Adipose tissue (tissue), 3 donors: ENCODE results near the gene EHBP1. TPM values are rescaled to one million over a fixed set of nuclear protein-coding genes. Genes with fewer than 3 reads are reported as not detected.

ENCODE experiments used
- H3K27ac ChIP-seq: one replicate; pipeline ENCODE4 v1.5.1; 2013; ENCODE audit warnings: low read depth, low read length
- WGBS, 3 donors: extraction: QIAGEN DNeasy Blood & Tissue Kit; methylation state at CpG; one replicate each; pipeline ENCODE4 v1.1.7; 2013; 5-methylcytosine and 5-hydroxymethylcytosine counted together
- polyA plus RNA-seq, 3 donors: library from polyadenylated mRNA; stranded (reverse); fragments of 200-250 nt; gene quantifications; one replicate each; pipeline ENCODE4 v1.2.3, GENCODE V29; 2013
- donor health status: healthy with polysubstance abuse.
- donor health status: Bipolar disorder and iron deficiency.
- donor health status: healthy.

EHBP1 gene
- polyA plus RNA-seq, 3 donors: 11.7 to 59.5 (median 33.7) TPM

DNA sequence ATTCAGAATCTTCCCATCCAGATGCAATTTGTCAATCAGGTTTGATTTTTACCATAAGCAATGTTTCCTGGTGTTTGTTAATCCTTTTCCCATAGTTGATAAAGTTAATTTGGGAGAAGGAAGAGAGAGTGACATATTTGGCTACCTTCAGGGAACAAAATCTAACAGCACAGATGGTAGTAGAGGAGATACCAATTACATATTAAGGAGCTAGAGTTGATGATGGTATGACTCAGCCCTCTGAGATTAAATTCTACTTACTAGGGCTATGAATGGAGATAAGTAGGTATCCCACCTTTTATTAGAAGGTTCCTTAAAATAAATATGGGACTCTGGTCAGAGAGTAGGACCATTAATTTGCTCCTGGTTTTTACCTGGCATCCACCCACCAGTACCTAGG is 139.7 kb downstream of the EHBP1 start:
- no peak overlapping the region for H3K27ac ChIP-seq

DNA sequence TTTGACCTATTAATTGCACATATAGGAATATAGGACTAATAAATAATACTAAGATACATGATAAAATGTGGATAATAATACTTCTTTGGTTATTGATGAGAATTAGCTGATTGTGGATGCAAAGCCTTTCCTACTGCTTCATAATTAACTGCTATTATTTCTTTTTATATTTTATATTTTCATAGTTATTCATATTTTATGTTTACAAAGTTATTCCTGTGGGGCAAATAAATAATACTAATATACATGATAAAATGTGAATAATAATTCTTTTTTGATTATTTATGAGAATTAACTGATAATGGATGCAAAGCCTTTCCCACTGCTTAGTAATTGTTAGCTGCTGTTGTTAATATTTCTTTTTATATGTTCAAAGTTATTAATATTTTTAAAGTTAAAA is 146.7 kb downstream of the EHBP1 start:
- H3K27ac ChIP-seq: no peak overlapping the region

DNA sequence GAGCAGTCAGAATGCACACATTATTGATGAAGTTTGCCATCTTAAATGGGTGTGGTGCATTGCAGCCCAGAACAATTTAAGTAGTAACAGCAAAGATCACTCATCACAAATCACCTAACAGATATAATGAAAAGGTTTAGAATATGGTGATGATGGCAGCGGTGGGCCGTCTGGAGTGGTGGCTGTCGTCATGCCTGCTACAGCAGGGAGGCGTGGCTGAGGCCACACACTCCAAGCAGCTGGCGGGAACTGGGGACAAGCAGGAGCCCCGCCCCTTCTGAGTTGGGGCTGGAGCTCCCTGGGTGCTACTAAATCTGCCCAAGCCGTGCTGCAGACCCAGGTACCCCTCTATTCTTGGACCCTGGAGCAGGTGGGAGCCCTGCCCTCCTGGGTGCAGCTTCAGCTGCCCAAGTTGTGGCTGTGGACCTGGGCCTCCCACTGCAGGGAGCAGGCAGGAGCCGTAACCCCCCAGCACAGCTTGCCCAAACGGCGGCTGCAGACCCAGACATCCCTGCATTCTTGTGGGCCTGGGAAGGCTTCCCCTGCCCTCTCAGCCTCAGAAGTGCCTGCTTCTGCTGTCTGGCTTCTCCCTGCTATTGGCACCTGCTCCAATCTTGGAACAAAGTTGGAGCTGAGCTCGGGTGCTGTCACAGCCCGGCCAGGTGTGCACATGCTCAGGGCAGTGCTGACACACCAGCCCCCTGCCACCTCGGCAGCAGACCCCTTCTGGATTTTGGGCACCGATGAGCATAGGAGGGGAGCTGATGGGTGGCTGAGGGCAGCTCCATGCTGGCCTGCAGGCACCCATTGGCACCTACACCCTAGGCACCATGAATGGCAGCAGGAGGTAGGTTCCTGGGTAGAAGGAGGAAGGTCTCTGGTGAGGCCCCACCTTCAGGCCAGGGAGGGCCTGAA is 149.3 kb downstream of the EHBP1 start:
- WGBS, 3 donors: 96 to 98% (median 97%) methylated on average over 14 of the region's 14 CpGs
- no peak overlapping the region for H3K27ac ChIP-seq

- no peak overlapping the region for H3K27ac ChIP-seq
- 95 to 96% (median 95%) methylated on average over 6 of the region's 6 CpGs for WGBS, 3 donors
Observed at GRCh38 chr2:62856228-62857040, 150.9 kb downstream of the EHBP1 start.

- H3K27ac ChIP-seq: no peak overlapping the region
- 70 to 96% (median 87%) methylated on average over 6 of the region's 6 CpGs for WGBS, 3 donors
Observed at GRCh38 chr2:62857139-62857931, 151.8 kb downstream of the EHBP1 start.

DNA sequence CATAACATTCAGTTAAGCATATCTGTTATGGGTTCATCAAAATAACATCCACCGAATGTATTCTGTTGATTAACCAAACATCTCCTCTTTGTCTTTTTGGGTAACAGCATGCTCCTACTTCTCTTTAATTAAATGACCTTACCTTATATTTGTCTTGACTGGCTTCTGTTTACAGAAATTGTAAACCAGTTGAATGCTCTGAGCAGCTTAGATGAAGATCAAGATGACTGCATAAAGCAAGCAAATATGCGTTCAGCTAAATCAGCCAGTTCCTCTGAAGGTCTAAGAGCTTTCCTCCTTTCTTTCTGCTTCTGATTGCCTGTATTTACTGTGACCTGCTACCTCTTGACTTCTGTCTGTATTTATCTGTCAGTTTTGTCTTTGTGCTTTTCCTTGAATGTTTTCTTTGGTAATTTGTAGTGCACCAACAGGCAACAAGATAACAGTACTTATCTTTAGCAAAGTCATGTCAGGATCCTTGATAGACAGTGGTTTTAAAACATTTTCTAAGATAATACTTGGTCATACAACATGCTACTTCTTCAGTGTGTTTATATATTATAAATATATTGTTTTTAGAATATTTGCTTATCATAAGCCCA is 152.8 kb downstream of the EHBP1 start:
- no peak overlapping the region for H3K27ac ChIP-seq
- WGBS, 3 donors: 80 to 97% (median 88%) methylated on average over 2 of the region's 2 CpGs

DNA sequence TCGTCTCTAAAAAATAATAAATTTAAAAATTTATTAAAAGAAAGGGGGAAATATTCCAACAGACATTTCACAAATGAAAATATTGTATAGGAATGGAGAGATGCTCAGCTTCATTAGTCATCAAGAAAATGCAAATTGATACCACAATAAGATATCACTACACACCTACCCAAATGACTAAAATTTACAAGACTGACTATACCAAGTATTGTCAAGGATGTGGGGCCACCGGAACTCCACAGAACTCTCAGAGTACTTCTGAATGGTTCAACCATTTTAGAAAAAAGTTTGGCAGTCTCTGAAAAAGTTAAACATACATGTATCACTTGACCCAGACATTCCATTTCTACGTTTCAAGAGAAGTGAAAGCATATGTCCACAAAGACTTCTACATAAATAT is 163.4 kb downstream of the EHBP1 start:
- WGBS, 3 donors: 86 to 94% (median 91%) methylated on average over 3 of the region's 3 CpGs
- no peak overlapping the region for H3K27ac ChIP-seq

- no peak overlapping the region for H3K27ac ChIP-seq
- 86 to 98% (median 96%) methylated on average over 1 of the region's 1 CpG for WGBS, 3 donors
Observed at GRCh38 chr2:62870966-62871365, 165.5 kb downstream of the EHBP1 start.

- H3K27ac ChIP-seq: no peak overlapping the region
- 97 to 100% (median 97%) methylated on average over 1 of the region's 1 CpG for WGBS, 3 donors
Observed at GRCh38 chr2:62871506-62871905, 166.0 kb downstream of the EHBP1 start.

DNA sequence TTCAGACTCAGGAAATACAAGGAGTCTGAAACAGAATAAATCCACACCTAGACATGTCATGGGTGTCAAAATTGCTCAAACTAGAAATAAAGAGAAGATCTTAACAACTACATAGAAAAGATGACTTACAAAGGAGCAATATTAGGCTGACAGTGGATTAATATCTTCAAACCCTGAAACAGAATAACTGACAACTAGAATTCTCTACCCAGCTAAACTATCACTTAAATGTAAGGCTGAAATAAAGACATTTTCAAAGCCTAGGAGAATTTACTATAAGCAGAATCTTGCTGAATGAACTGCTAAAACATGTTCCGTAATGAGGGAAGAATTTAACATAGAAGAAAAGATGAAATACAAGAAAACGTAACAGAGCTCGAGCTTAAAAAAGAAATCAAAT is 168.1 kb downstream of the EHBP1 start:
- no peak overlapping the region for H3K27ac ChIP-seq
- WGBS, 3 donors: 96 to 99% (median 98%) methylated on average over 3 of the region's 3 CpGs

DNA sequence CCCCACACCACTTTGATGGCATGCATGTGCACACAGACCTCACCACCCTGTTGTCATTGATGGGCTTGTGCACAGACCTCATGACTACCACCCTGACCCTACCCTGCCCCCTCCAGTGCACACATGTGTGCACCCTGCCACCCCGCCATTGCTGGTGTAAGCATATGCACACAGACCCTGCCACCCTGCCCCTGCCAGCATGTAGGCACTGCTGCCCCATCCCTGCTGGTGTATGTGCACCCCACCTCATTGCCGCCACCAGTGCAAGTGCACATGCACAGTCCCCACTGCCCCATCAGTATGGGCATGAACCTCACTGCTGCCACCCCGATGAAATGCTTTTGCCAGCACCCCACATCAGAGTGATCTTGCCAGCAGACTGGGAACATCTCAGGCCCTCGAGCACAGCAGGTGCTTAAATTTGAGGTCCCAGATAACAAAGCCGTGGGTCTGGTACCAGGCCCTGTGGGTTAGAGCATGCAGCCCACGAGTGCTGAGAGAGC is 169.4 kb downstream of the EHBP1 start:
- 97 to 99% (median 98%) methylated on average over 6 of the region's 6 CpGs for WGBS, 3 donors
- H3K27ac ChIP-seq: no peak overlapping the region

DNA sequence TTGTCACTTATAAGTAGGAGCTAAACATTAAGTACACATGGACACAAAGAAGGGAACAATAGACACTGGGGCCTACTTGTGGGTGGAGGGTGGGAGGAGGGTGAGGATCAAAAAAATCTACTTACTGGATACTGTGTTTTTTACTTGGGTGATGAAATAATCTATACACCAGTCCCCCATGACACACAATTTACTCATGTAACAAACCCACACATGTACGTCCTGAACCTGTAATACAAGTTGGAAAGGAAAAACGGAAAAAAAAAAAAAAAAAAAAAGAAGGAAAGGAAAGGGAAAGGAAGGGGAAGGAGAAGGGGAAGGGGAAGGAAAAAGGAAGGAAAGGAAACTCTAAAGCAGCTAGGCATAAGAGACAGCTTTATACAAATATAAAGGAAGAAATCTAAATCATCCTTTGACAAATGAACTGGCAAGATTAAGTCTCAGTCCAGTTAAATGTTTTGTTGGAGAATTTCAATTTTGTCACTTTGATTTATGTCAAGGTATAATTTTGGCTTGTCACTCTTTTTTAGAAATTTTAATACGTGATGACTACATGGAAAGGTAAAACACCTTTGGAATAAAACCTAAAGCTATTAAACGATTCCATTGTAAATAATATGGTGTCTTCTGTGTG is 175.8 kb downstream of the EHBP1 start:
- H3K27ac ChIP-seq: no peak overlapping the region
- WGBS, 3 donors: 82 to 95% (median 92%) methylated on average over 4 of the region's 4 CpGs

- H3K27ac ChIP-seq: no peak overlapping the region
- WGBS, 3 donors: 96 to 98% (median 97%) methylated on average over 7 of the region's 7 CpGs
Observed at GRCh38 chr2:62883629-62884028, 178.1 kb downstream of the EHBP1 start.

GRCh38 chr2:62884086-62884485 is 178.6 kb downstream of the EHBP1 start:
- WGBS, 3 donors: 82 to 94% (median 94%) methylated on average over 2 of the region's 2 CpGs
- H3K27ac ChIP-seq: no peak overlapping the region

DNA sequence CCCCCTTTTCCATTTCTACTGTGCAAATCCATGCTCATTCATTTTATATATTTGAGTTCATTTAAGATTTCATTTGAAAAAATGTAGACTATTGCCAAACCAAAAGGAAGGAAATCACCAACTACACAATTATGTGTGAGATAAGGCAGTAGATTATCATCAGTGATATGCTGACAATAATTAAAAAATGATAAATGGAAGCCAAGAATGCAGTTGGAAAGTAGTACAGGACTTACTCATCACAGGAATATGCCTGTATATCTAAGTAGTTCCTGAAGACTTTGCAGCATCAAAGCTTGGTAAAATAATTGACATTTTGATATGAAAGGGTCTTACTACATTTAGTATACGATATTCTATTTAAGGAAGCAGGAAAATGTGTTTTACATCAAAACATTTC is 179.0 kb downstream of the EHBP1 start:
- WGBS, 3 donors: 61 to 80% (median 72%) methylated on average over 1 of the region's 1 CpG

GRCh38 chr2:62894966-62895631 is 189.6 kb downstream of the EHBP1 start:
- H3K27ac ChIP-seq: no peak overlapping the region
- WGBS, 3 donors: 98 to 100% (median 98%) methylated on average over 2 of the region's 2 CpGs

More for the DNA sequence above, 179.0 kb downstream of the EHBP1 start:
- H3K27ac ChIP-seq: no peak overlapping the region

DNA sequence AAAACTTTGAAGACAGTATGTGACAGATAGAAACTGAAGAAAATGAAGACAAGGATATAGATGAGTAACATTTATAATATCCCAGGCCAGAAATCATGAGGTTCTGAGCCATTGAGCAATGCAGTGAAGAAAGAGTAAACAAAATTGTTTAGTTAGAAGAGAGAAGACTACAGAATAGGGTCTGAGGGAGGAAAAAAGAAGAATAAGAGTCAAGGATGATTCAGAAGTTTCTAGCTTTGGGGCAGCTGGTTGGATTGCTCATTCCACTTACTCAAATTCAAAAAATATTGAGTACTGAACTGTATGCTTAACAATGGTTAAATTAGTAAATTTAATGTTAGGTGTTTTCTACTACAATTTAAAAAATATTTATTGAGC is 190.1 kb downstream of the EHBP1 start:
- no peak overlapping the region for H3K27ac ChIP-seq
